ENCODE data around the gene HS3ST2.

DNA sequence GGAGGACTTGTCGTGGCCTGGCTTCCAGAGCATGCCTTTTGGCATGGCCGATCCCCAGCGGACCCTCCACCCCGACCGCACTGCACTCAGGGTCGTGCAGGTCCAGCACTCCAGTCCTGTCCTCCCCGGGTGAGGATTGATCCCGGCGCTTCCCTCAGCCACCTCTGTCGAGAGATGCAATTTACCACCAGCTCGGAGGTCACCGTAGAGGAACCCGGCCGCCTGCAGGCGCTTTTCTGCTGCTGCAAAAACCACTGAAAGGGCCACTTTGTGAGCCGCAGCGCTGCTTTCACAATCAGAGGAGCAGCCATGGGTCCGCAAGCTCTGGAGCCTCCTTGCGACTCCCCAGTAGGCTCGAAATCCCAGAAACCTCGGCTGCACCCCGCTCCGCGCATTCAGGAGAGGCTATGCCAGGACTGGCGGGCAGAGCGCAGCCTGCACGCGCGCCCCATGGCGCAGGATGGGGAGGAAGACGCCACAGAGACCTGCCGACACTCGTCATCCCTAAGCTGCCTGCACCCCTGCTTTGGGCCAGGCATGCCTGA, 134.2 kb downstream of the HS3ST2 start:
- TF ChIP-seq EZH2 (IDR thresholded peaks at IDR 0.05; ENCODE audit: borderline replicate concordance, low read depth, low read length, severe bottlenecking) (no peak), CTCF (IDR thresholded peaks at IDR 0.05; ENCODE audit: borderline replicate concordance, extremely low read depth, low read length, poor library complexity, severe bottlenecking) (no peak)

Data from DND-41 (cell line).